HG02610 (cell line): ENCODE measurements around the gene MORC1.
"Not testable (repeated sequence)": the region's sequence is repeated elsewhere in the genome, so short reads cannot be mapped to it uniquely, and the experiment has no call there.

Experiments used
- ATAC-seq: cut with Tn5 transposase; IDR thresholded peaks from one replicate; pipeline ENCODE4 v1.9.1; 2021; ENCODE audit warnings: mild to moderate bottlenecking, moderate library complexity; ENCODE audit not compliant: unreplicated experiment

MORC1 gene

GRCh38 chr3:109109574-109109973 lies 8.4 kb downstream of the MORC1 start:
- no peak for ATAC-seq

GRCh38 chr3:109098079-109098644 lies 19.8 kb downstream of the MORC1 start:
- no peak for ATAC-seq

- no peak for ATAC-seq
These were observed 22.8 kb downstream of the MORC1 start for GRCh38 chr3:109095166-109095565.

GRCh38 chr3:109093561-109093960 lies 24.4 kb downstream of the MORC1 start:
- no peak for ATAC-seq

GRCh38 chr3:109091846-109092245 lies 26.1 kb downstream of the MORC1 start:
- ATAC-seq: no peak

GRCh38 chr3:109089265-109089664 lies 28.7 kb downstream of the MORC1 start:
- ATAC-seq: peak; percentile 83

- peak; percentile 98 for ATAC-seq
These were observed 36.0 kb downstream of the MORC1 start for GRCh38 chr3:109081746-109082510.

GRCh38 chr3:109080090-109080489 lies 37.8 kb downstream of the MORC1 start:
- not testable (repeated sequence) for ATAC-seq

- ATAC-seq: no peak
These were observed 44.8 kb downstream of the MORC1 start for GRCh38 chr3:109073116-109073515.

- ATAC-seq: peak; percentile 79
These were observed 45.7 kb downstream of the MORC1 start for GRCh38 chr3:109072194-109072593.

- ATAC-seq: peak; percentile 44
These were observed 46.4 kb downstream of the MORC1 start for GRCh38 chr3:109071350-109072142.

- ATAC-seq: no peak
These were observed 47.7 kb downstream of the MORC1 start for GRCh38 chr3:109070211-109070610.

GRCh38 chr3:109066864-109067263 lies 51.1 kb downstream of the MORC1 start:
- ATAC-seq: no peak

- ATAC-seq: peak; percentile 94
These were observed 58.7 kb downstream of the MORC1 start for GRCh38 chr3:109059264-109059663.

- ATAC-seq: no peak
These were observed 60.3 kb downstream of the MORC1 start for GRCh38 chr3:109057616-109058015.

- no peak for ATAC-seq
These were observed 60.9 kb downstream of the MORC1 start for GRCh38 chr3:109057056-109057455.

GRCh38 chr3:109050591-109051167 lies 67.3 kb downstream of the MORC1 start:
- ATAC-seq: peak; percentile 62

GRCh38 chr3:109047366-109047765 lies 70.6 kb downstream of the MORC1 start:
- no peak for ATAC-seq

- ATAC-seq: no peak
These were observed 72.5 kb downstream of the MORC1 start for GRCh38 chr3:109045271-109046040.

GRCh38 chr3:109035082-109035481 lies 82.9 kb downstream of the MORC1 start:
- no peak for ATAC-seq
